Keratinocyte (primary cell): ENCODE measurements around the gene CCDC80. TPM values are rescaled to one million over a fixed set of nuclear protein-coding genes. Genes with fewer than 3 reads are reported as not detected.
A peak's percentile ranks its signal among the peaks of the same experiment; 100 is the strongest.

Experiments
- DNase-seq: peaks from one replicate; pipeline ENCODE4 v3.0.0-alpha.2; 2011; ENCODE audit warnings: low read depth, missing footprints, low spot score
- FAIRE-seq: peaks from 2 replicates; lab custom pipeline; 2011; peaks lifted over from hg19 to GRCh38; lab: Jason Lieb, UNC
- H2AFZ ChIP-seq: 2 replicates; pipeline ENCODE4 v1.6.0; 2012; ENCODE audit warnings: low read length, control low read depth, inconsistent platforms; ENCODE audit not compliant: control insufficient read depth
- H3K27ac ChIP-seq: 2 replicates; pipeline ENCODE4 v1.5.1; 2011; ENCODE audit warnings: low read length; ENCODE audit not compliant: control insufficient read depth, insufficient read depth
- H3K27me3 ChIP-seq: 3 replicates; pipeline ENCODE4 v1.6.0; 2011; ENCODE audit warnings: low read length; ENCODE audit not compliant: control insufficient read depth, insufficient read depth; ENCODE audit errors: extremely low read depth
- H3K36me3 ChIP-seq, 2 experiments: 2 replicates in 1 of 2; 3 replicates in 1 of 2; pipeline ENCODE4 v1.5.1; 2011; ENCODE audit warnings: low read length in 2 of 2, mild to moderate bottlenecking in 1 of 2; ENCODE audit not compliant: control insufficient read depth in 2 of 2, insufficient read depth in 2 of 2; ENCODE audit errors: extremely low read depth in 1 of 2
- H3K4me1 ChIP-seq: 3 replicates; pipeline ENCODE4 v1.5.1; 2011; ENCODE audit warnings: low read length; ENCODE audit not compliant: control insufficient read depth, insufficient read depth; ENCODE audit errors: extremely low read depth
- H3K4me2 ChIP-seq: 3 replicates; pipeline ENCODE4 v1.6.0; 2011; ENCODE audit warnings: low read depth, low read length; ENCODE audit not compliant: control insufficient read depth, insufficient read depth; ENCODE audit errors: extremely low read depth
- H3K4me3 ChIP-seq, 3 experiments: fragments of 200-600 bp in 1 of 3; sonication (generic) in 1 of 3; 2 replicates in 2 of 3; 3 replicates in 1 of 3; pipeline ENCODE4 v1.5.1; 2011 to 2016; ENCODE audit warnings: low read length in 3 of 3, mild to moderate bottlenecking in 3 of 3, control low read depth in 2 of 3, inconsistent platforms in 1 of 3, low read depth in 1 of 3, mixed read lengths in 1 of 3, mixed run types in 1 of 3, moderate library complexity in 1 of 3; ENCODE audit not compliant: control insufficient read depth in 2 of 3, insufficient read depth in 2 of 3; ENCODE audit errors: extremely low read depth in 1 of 3
- H3K79me2 ChIP-seq: 2 replicates; pipeline ENCODE4 v1.6.0; 2012; ENCODE audit warnings: low read length; ENCODE audit not compliant: control insufficient read depth, insufficient read depth
- H3K9ac ChIP-seq: 3 replicates; pipeline ENCODE4 v1.6.0; 2011; ENCODE audit warnings: low read length; ENCODE audit not compliant: control insufficient read depth, insufficient read depth; ENCODE audit errors: extremely low read depth
- H3K9me1 ChIP-seq: 3 replicates; pipeline ENCODE4 v1.6.0; 2011; ENCODE audit warnings: low read length; ENCODE audit not compliant: control insufficient read depth, insufficient read depth; ENCODE audit errors: extremely low read depth
- H3K9me3 ChIP-seq: 2 replicates; pipeline ENCODE4 v1.5.1; 2012; ENCODE audit warnings: low read depth, low read length; ENCODE audit not compliant: control insufficient read depth
- H4K20me1 ChIP-seq: 3 replicates; pipeline ENCODE4 v1.6.0; 2011; ENCODE audit warnings: low read length; ENCODE audit not compliant: control insufficient read depth, insufficient read depth; ENCODE audit errors: extremely low read depth
- CTCF ChIP-seq, 3 experiments: IDR thresholded peaks in 1 of 3; conservative IDR thresholded peaks in 1 of 3; optimal IDR thresholded peaks in 1 of 3; 2 replicates in 2 of 3; 3 replicates in 1 of 3; pipeline versions ENCODE3 to v1.5.1; 2011; ENCODE audit warnings: low read length in 3 of 3, mild to moderate bottlenecking in 3 of 3, moderate library complexity in 2 of 3, control low read depth in 1 of 3, inconsistent platforms in 1 of 3; ENCODE audit not compliant: insufficient read depth in 2 of 3; ENCODE audit errors: extremely low read depth in 1 of 3
- EZH2 ChIP-seq: IDR thresholded peaks from one replicate; pipeline ENCODE4 v1.6.1; 2012; ENCODE audit warnings: inconsistent platforms, mild to moderate bottlenecking, low read length, moderate library complexity
- dilution Hi-C: fragments of 300-500 bp; cut with MboI; formaldehyde crosslinking; loops from one replicate; pipeline ENCODE4 v1.7.0; 2020; ENCODE audit warnings: low sequenced_read_pairs; ENCODE audit not compliant: extremely low pct_ligation_motif_present
- polyA plus RNA-seq, 5 experiments: library from polyadenylated mRNA; depleted of rRNA in 3 of 5; stranded (reverse) in 3 of 5; stranded (forward) in 1 of 5; unstranded in 1 of 5; fragments of >200 nt; gene quantifications; 1 replicate in 1 of 5; 2 replicates in 3 of 5; 3 replicates in 1 of 5; pipeline versions ENCODE4 v1.2.1 to v1.2.3, GENCODE V29; 2011 to 2012; ENCODE audit warnings: missing spikeins in 2 of 5, low read depth in 1 of 5, low replicate concordance in 1 of 5

The CCDC80 gene
- polyA plus RNA-seq, 1 donor (not counting 4 experiments of a cell fraction or from before 2014, with no cell fraction given): 12.8 TPM

DNA sequence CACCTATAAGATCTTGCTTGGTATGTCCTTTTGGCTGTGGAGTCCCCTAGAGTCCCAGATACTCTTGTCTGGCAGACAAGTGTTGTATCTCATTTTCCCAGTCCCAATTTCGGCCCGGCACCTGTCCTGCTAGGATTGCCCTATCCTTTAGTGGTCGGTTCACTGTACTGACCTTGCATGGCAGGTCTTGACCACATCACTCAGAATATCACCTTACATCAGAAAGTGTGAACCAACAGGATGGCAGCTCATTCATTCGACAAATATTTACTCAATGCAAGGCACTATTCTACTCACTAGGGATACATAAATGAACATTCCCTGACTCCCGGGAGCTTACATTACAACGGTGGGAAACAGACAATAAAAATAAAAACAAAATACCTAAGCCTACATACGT lies 5.7 kb upstream of the CCDC80 start:
- Histone ChIP-seq H3K36me3 (no peaks in the 10 kb centered on the region), H3K27ac (peak overlapping the region; percentile 11), H3K4me3 (no peak overlapping the region), H4K20me1 (no peaks in the 10 kb centered on the region), H3K9me3 (no peaks in the 10 kb centered on the region), H3K4me2 (peak overlapping the region; percentile 60), H3K4me1 (peaks cover 48% of the 10 kb centered on the region), H3K79me2 (no peaks in the 10 kb centered on the region), H3K27me3 (no peaks in the 10 kb centered on the region), H3K9me1 (no peaks in the 10 kb centered on the region), H2AFZ (peak overlapping the region; percentile 2), H3K9ac (no peak overlapping the region)
- no peak for DNase-seq
- FAIRE-seq: no peak
- no peak for TF ChIP-seq CTCF (optimal IDR thresholded peaks at IDR 0.05 in 1 of 3, IDR thresholded peaks at IDR 0.05 in 1 of 3, conservative IDR thresholded peaks at IDR 0.05 in 1 of 3; ENCODE audit: extremely low read depth in 1 of 3, insufficient read depth in 2 of 3, low read length in 3 of 3)
- no peak for TF ChIP-seq EZH2
- dilution Hi-C loops: loop anchor here (10.0 kb wide), 1 partner anchor 358 kb away; no protein-coding TSS in a partner anchor

- H2AFZ ChIP-seq: no peak overlapping the region
- no peaks in the 10 kb centered on the region for H3K9me1 ChIP-seq
- H3K36me3 ChIP-seq: no peaks in the 10 kb centered on the region
- no peak overlapping the region for H3K27ac ChIP-seq
- no peaks in the 10 kb centered on the region for H3K79me2 ChIP-seq
- no peaks in the 10 kb centered on the region for H3K27me3 ChIP-seq
- no peaks in the 10 kb centered on the region for H3K9me3 ChIP-seq
- DNase-seq (no peak), FAIRE-seq (no peak)
- no peak overlapping the region for H3K4me2 ChIP-seq
- no peak for TF ChIP-seq CTCF (optimal IDR thresholded peaks at IDR 0.05 in 1 of 3, IDR thresholded peaks at IDR 0.05 in 1 of 3, conservative IDR thresholded peaks at IDR 0.05 in 1 of 3; ENCODE audit: extremely low read depth in 1 of 3, insufficient read depth in 2 of 3, low read length in 3 of 3)
- no peak for TF ChIP-seq EZH2
- H3K9ac ChIP-seq: no peak overlapping the region
- H4K20me1 ChIP-seq: no peaks in the 10 kb centered on the region
- peaks cover 47% of the 10 kb centered on the region for H3K4me1 ChIP-seq
- no peak overlapping the region for H3K4me3 ChIP-seq
- dilution Hi-C loops: loop anchor here (10.0 kb wide), 1 partner anchor 360 kb away; no protein-coding TSS in a partner anchor
These were observed 3.5 kb upstream of the CCDC80 start for GRCh38 chr3:112644453-112644852.
